ENCODE results near the gene TTYH2.

- no peak for TF ChIP-seq CTCF (IDR thresholded peaks at IDR 0.05; ENCODE audit: insufficient read depth, low read length, poor library complexity, severe bottlenecking)
- TF ChIP-seq EZH2phosphoT487 (conservative IDR thresholded peaks at IDR 0.05; ENCODE audit: low read length): no peak
These were observed 9.0 kb downstream of the TTYH2 start for GRCh38 chr17:74222399-74222798.
